ENCODE results near the gene TFB1M.

- TF ChIP-seq EZH2 (IDR thresholded peaks at IDR 0.05; ENCODE audit: low read depth) (no peak), CTCF (conservative IDR thresholded peaks at IDR 0.05) (no peak)
Measured at GRCh38 chr6:155215906-155216305, 98.4 kb downstream of the TFB1M start.
